Prostate gland (tissue), 2 donors: Measurements from ENCODE around the gene INPP5K. TPM values are rescaled to one million over a fixed set of nuclear protein-coding genes. Genes with fewer than 3 reads are reported as not detected.

ENCODE experiments used
- DNase-seq: peaks from one replicate; pipeline ENCODE4 v3.0.0-alpha.2; 2019; ENCODE audit warnings: low spot score
- H3K27ac ChIP-seq, 2 donors: fragments of 200-600 bp; sonication (generic); 2 replicates each; pipeline ENCODE4 v1.5.1; 2017 to 2019
- H3K27me3 ChIP-seq: fragments of 200-600 bp; sonication (generic); replicated peaks from 2 replicates; pipeline ENCODE4 v1.5.1; 2019; ENCODE audit not compliant: insufficient read depth
- H3K36me3 ChIP-seq, 2 donors: fragments of 200-600 bp; sonication (generic); 1 replicate in 1 of 2; 2 replicates in 1 of 2; pipeline versions ENCODE4 v1.5.1 to v1.8.1; 2017 to 2019
- H3K4me1 ChIP-seq: fragments of 200-600 bp; sonication (generic); replicated peaks from 2 replicates; pipeline ENCODE4 v1.5.1; 2019
- H3K4me3 ChIP-seq, 2 donors: fragments of 200-600 bp; sonication (generic); 2 replicates each; pipeline ENCODE4 v1.5.1; 2017 to 2019
- H3K9me3 ChIP-seq: fragments of 200-600 bp; sonication (generic); 2 replicates; pipeline ENCODE4 v1.5.1; 2017
- CTCF ChIP-seq, 4 experiments: fragments of 200-600 bp in 2 of 4; fragments of 450-650 bp in 2 of 4; sonication (generic) in 2 of 4; IDR thresholded peaks; 1 replicate in 3 of 4; 2 replicates in 1 of 4; pipeline ENCODE4 v1.5.1; 2016 to 2019; ENCODE audit warnings: antibody characterized with exemption in 4 of 4, mild to moderate bottlenecking in 2 of 4, moderate library complexity in 2 of 4
- POLR2A ChIP-seq: fragments of 450-650 bp; IDR thresholded peaks from one replicate; pipeline ENCODE4 v1.6.1; 2016; ENCODE audit warnings: antibody characterized with exemption, mild to moderate bottlenecking
- POLR2AphosphoS5 ChIP-seq: sonication (generic); formaldehyde crosslinking; IDR thresholded peaks from one replicate; pipeline ENCODE4 v1.6.1; 2017; ENCODE audit warnings: antibody characterized with exemption
- WGBS: methylation state at CpG from one replicate; pipeline ENCODE4 v1.1.5; 2018; 5-methylcytosine and 5-hydroxymethylcytosine counted together
- intact Hi-C: fragments of 100-400 bp; cut with DNase I; formaldehyde crosslinking; loops from one replicate; pipeline ENCODE4 v1.14.2; 2022
- total RNA-seq, 2 donors: library from RNA; depleted of rRNA; stranded (reverse); fragments of >200 nt; gene quantifications; one replicate each; pipeline ENCODE4 v1.1.0, GENCODE V29; 2016

INPP5K gene
- total RNA-seq, 2 donors from 2014 or later = 82.7 to 87.4 TPM

- Histone ChIP-seq H3K9me3 (no peaks in the 10 kb centered on the region), H3K4me1 (peaks cover 5% of the 10 kb centered on the region), H3K27me3 (no peaks in the 10 kb centered on the region), H3K4me3 (no peak overlapping the region), H3K36me3 (peaks cover 0 to 29% of the 10 kb centered on the region in 2 donors), H3K27ac (no peak overlapping the region)
- 66% methylated on average over 11 of the region's 11 CpGs for WGBS
- no peak for DNase-seq
- TF ChIP-seq POLR2AphosphoS5 (no peak), CTCF (IDR thresholded peaks at IDR 0.05) (no peak), POLR2A (no peak)
- intact Hi-C loops = no loop called here
These were observed 34.7 kb downstream of the INPP5K start for GRCh38 chr17:1481736-1482135.

DNA sequence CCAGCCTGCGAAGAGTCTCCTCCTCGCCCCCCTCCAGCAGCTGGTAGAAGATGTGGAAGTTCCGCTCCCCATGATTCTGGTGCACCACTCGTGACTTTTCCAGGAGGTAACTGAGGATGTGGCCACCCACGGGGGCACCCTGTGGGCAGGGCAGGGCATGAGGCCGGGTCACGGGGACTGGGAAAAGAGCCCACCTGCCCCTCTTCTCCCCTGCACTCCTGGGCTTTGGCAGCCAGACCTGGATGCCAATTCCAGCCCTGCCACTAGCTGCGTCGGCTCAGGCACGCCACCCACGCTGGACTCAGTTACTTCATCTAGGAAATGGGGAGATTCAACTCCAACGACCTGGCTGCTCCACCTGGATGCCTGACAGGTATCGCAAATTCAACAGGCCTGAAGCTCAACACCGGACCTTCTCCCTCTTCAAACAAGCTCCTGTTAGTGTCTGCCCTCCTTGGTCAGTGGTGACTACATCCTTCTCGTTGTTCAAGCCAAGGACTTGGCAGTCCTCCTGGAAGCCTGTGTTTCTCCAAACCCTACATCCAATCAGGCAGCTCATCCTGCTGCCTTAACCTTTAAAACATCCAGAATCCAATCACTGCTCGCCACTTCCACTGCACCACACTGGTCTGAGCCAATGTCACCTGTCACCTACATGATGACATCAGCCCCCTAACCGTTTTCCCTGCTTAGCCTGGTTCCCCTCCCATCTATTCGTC lies 35.5 kb downstream of the INPP5K start:
- peaks cover 0 to 29% of the 10 kb centered on the region in 2 donors for H3K36me3 ChIP-seq
- no peak for TF ChIP-seq CTCF (IDR thresholded peaks at IDR 0.05)
- TF ChIP-seq POLR2AphosphoS5 = no peak
- no peak for TF ChIP-seq POLR2A
- H3K4me3 ChIP-seq = no peak overlapping the region
- H3K27ac ChIP-seq = no peak overlapping the region
- no peak for DNase-seq
- no peaks in the 10 kb centered on the region for H3K9me3 ChIP-seq
- H3K27me3 ChIP-seq = no peaks in the 10 kb centered on the region
- intact Hi-C loops = no loop called here
- H3K4me1 ChIP-seq = peaks cover 4% of the 10 kb centered on the region
- 76% methylated on average over 17 of the region's 18 CpGs for WGBS

- Histone ChIP-seq H3K36me3 (peaks cover 6 to 29% of the 10 kb centered on the region in 2 donors), H3K27ac (no peak overlapping the region), H3K4me3 (no peak overlapping the region), H3K9me3 (no peaks in the 10 kb centered on the region), H3K4me1 (no peaks in the 10 kb centered on the region), H3K27me3 (no peaks in the 10 kb centered on the region)
- 84% methylated on average over 26 of the region's 26 CpGs for WGBS
- DNase-seq = no peak
- TF ChIP-seq POLR2A = no peak
- no peak for TF ChIP-seq CTCF (IDR thresholded peaks at IDR 0.05)
- no peak for TF ChIP-seq POLR2AphosphoS5
- intact Hi-C loops = no loop called here
These were observed 38.0 kb downstream of the INPP5K start for GRCh38 chr17:1478418-1478817.

DNA sequence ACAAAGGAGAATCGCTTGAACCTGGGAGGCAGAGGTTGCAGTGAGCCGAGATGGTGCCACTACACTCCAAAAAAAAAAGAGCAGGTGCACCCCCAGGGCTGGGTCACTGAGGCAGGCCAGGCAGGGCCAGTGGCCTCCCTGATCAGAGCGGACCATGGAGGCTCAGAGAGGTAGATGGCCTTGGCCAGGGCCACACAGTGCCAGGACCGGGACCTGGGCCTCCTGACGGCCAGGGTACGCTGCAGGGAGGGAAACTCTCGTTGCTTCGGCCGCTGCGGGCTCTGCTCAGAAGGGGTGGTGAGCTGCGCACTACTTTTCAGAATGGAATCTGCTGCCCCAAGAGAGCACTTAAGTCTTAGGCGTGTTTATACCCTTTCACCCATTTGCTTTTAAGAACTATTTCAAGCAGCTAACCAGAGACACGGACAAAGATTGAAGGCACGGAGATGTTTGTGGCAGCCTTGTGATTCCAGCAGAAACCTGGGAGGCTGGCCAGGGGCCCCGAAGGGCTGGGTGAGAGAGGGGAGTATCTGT lies 41.0 kb downstream of the INPP5K start:
- no peaks in the 10 kb centered on the region for H3K27me3 ChIP-seq
- WGBS = 88% methylated on average over 15 of the region's 15 CpGs
- TF ChIP-seq POLR2AphosphoS5 = no peak
- TF ChIP-seq CTCF (IDR thresholded peaks at IDR 0.05) = no peak
- TF ChIP-seq POLR2A = no peak
- no peaks in the 10 kb centered on the region for H3K4me1 ChIP-seq
- H3K4me3 ChIP-seq = no peak overlapping the region
- H3K36me3 ChIP-seq = peaks cover 11 to 29% of the 10 kb centered on the region in 2 donors
- intact Hi-C loops = no loop called here
- no peaks in the 10 kb centered on the region for H3K9me3 ChIP-seq
- H3K27ac ChIP-seq = no peak overlapping the region
- no peak for DNase-seq
